Activated T-cell treated with anti-CD3 and anti-CD28 coated beads for 4 hours (primary cell): ENCODE measurements around the gene RPP38.

Experiments used
- DNase-seq: peaks from one replicate; pipeline ENCODE4 v3.0.0-alpha.2; 2020

RPP38 gene

DNA sequence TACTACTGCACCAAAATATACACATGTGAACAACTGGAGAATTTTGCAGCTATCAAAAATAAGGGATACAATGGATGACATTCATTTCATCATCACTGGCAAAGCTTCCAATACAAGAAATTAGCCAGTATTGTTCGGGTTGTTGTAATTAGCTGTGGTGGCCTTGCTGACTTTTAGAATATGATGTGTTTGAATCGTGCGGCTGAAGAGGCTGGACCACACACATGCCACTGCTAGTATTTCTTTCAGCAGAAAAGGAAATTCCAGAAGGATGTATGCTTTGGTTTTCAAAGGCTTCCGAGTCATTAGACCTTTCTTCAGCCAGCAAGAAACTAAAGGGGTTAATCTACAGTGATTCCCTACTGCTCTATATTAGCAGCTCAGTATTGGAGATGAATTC, 16.6 kb downstream of the RPP38 start:
- DNase-seq, result no peak

DNA sequence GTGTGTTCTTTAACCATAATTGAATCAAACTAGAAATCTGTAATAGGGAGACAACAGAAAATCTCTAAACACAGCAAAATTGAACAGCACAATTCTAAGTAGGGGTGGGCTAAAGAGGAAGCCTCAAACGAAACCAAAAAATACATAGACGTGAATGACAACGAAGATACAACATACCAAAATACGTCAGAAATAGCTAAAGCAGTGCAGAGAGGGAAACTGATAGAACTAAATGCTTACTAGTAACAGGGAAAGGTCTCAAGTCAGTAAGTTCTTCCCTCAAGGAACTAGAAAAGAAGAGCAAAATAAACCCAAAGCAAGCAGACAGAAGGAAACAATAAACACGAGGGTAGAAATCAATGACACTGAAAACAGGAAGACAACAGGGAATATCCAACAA, 19.1 kb downstream of the RPP38 start:
- DNase-seq, result no peak

DNA sequence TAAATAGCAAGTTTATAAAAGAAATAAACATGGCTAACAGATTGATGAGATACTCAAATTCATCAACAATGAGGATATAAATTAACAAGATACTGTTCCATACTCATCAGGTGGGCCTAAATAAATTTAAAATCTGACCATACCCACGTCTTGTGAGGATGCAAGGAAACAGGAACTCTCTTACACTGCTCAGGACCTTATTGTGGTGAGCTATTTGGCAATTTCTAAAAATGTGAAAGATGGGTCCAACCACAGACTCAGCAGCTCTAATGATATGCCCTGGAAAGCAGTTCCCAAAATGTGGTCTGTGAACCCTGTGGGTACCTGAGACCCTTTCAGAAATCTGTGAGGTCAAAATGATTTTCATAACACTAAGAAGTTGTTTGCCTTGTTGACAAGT, 21.5 kb downstream of the RPP38 start:
- DNase-seq, result no peak

DNA sequence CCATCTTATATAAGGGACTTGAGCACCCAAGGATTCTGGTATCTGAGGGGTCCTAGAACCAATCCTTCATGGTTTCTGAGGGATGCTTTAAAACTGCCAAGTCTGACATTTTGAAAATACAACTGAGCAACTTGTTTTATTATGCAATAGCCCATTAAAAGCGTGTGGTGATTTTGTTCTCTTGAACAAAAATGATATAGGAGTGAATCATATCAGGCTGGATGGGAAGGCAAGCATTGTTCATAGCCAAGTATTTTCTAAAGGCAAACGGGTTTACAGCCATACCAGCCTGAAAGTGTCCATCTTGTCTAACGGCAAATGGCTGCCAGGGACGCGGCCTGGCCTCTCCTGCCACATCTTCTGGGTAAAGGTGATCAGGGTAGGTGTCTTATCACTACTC, 23.4 kb downstream of the RPP38 start:
- no peak for DNase-seq

DNA sequence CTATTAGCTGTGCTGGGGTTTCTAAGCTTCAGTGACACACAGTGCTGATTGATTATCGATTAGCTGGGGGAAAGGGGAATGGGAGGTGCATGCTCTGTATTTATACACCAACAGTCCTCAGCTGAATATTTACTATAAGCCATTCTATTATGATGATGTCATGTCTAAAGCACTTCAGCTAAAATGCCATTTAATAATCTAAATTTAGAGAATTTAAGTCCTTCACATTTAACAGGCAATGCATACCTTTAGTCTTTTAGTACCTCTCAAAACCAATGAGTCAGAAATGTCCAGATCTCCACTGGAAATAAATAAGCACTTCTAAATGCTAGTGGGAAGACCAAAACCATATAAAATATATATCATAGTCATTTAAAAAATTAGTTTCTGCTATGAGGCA, 24.6 kb downstream of the RPP38 start:
- DNase-seq, result no peak

DNA sequence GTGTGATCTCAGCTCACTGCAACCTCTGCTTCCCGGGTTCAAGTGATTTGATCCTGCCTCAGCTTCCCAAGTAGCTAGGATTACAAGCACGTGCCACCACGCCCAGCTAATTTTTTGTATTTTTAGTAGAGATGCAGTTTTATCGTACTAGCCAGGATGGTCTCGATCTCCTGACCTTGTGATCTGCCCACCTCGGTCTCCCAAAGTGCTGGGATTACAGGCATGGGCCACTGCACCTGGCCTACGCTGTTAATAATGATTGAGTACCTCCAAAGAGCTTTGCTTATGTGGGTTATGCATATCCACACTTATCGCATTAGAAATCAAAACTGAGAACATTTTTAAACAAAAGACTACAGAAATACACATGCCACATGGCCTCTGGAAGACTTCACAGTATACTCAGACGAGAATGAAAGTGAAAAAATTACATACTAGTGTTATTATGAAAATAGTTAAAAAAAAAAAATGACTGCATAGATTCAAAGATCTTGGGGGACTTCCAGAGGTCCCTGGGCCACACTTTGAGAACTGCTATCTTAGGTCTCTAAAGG, 25.4 kb downstream of the RPP38 start:
- no peak for DNase-seq

DNA sequence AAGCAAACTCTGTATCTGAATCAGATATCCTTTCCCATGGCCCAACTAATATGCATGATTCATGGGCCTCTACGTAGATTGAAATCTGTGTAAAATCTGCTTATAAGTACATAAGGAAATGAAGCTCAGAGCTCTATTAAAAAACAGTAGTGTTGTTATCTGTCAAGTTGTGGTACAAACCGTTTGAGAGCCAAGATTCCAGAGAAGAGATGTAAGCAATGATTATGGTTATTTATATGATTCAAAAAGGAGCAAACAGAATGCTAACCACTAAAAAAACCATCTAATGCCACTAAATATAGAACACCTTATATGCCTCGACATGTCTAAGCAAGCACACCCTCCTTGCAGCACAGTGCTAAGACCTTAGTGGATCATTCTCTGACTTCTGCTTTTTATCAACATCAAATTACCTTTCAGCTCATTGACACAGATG, 26.6 kb downstream of the RPP38 start:
- DNase-seq, result no peak

DNA sequence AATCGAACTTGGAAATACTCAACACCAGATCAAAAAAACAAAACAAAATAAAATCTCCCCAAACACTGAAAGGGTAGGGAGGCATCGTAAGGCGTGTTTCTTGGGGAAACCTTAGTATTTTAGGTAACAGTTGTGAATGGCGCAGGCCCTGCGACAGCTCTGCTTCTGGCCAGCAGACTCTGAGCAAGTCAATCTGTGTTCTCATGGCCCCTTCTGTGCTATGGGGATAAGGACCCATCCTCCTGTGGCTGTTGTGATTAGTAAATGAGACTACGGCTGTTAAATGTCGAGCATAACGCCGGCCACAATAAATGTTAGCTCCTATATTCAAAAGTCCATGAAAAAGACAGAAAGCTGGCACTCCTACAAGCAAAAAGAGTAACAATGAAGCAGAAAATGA, 27.0 kb downstream of the RPP38 start:
- no peak for DNase-seq

DNA sequence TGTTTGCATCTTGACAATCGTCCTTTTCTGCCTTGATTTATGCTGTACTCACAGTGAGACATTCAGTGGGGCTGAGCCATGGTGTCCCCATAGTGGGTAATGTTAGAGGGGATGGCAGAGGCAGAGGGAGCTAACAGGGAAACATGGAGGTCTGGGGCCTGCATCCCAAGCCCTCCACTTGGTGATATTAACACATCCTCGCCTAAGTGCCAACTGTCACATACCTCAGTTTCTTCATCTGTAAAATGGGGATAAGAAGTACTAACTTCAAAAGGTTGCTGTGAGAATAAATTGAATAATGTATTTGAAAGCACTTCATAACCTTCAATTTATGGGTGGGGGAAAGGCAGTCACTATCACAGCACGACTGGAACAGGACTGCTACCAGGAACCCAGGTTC, 27.8 kb downstream of the RPP38 start:
- no peak for DNase-seq

DNA sequence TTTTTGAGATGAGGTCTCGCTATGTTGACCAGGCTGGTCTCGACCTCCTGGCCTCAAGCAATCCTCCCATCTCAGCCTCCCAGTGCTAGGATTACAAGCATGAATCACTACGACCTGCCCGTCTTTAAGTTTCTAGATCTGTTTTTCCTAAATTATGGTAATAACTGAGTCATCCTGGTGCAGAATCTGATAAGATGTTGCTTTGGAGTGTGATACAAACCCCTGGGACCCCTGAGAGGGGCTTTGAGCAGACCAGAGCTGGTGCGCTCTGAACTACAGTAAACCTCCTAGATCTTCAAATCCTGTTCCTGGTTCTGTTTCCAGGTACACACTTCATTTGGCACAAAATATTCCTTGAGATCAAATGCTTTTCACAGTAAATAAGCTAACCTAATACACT, 34.2 kb downstream of the RPP38 start:
- no peak for DNase-seq

DNA sequence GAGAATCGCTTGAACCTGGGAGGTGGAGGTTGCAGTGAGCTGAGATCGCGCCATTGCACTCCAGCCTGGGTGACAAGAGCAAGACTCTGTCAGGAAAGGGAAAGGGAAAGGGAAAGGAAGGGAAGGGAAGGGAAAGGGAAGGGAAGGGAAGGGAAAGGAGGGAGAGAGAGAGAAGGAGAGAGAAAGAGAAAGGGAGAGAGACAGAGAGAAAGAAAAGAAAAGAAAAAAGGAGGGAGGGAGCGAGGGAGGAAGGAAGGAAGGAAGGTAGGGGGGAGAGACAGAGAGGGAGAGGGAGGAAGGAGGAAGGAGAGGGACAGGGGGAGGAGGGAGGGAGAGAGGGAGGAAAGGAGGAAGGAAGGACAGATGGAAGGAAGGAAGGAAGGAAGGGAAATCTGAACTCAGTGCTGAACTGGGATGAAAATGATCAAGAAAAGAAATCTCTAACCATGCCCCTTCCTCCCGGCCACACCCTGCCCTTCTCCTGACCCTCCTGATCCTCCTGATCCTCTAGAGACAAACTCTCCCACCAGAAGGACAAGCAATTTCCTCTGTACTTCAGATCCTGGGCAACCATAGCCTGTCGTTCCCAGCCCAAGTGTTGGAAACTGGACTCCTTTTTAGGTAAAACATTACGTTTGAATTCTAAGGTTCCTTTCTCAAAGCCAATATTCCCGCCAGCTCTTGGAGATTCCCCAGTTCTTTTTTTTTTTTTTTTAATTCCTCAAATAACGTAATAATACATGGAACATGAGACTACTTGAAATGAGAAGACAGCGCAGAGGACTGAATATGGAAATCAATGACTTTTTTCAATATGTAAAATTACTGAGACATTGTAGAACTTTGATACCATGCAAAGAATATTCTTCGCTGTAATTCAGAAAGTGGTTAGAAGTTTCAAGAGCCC, 39.2 kb downstream of the RPP38 start:
- DNase-seq, result no peak

DNA sequence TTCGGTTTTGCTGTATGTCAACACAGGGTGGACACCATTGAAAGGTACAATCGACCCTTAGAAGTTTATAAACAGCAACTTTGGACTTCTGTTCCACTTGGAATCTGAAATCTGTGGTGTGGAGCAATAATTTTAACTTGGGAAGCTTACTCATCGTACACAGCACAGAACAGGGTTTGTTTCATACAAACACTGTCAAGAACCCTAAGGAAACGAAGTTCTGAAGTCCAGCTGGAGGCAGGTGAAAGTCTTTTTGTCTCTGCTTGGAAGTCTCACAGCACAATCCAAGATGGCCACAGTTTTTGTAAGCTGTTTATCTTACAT, 39.8 kb downstream of the RPP38 start:
- no peak for DNase-seq

DNA sequence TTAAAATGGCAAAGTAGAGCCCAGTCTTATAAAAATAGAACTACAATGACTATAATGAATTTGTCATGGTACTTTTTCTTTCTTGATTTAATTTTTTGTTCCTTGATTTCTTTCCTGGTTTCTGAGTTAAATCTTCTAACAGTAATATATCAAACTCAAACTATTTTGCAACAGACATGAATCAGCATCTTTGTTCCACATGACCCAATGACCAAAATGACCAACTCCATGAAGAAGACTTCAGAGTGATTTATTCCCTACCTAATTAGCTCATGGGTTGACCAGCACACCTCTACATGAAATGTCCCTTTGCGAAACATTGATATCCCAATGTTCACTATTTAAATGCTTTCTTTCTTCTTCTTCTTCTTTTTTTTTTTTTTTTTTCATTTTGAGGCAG, 40.5 kb downstream of the RPP38 start:
- DNase-seq, result no peak

DNA sequence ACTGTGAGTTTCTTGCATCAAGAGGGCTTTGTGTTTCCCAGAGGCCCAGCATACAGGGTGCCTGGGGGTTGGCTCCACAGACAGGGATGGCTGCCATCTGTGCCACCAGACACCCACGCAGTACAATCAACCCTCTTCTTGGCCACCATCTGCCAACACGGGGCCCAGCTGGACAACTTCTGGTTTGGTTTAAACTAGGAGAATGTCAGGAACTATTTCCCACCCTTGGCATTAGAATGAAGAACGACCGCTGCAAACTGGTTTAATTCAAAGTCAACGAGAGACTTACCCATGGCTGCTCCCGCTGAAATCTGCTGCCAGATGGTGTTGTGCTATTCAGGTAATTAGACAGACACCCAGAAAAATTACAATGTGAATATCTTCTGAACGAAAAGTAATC, 43.5 kb downstream of the RPP38 start:
- no peak for DNase-seq

DNA sequence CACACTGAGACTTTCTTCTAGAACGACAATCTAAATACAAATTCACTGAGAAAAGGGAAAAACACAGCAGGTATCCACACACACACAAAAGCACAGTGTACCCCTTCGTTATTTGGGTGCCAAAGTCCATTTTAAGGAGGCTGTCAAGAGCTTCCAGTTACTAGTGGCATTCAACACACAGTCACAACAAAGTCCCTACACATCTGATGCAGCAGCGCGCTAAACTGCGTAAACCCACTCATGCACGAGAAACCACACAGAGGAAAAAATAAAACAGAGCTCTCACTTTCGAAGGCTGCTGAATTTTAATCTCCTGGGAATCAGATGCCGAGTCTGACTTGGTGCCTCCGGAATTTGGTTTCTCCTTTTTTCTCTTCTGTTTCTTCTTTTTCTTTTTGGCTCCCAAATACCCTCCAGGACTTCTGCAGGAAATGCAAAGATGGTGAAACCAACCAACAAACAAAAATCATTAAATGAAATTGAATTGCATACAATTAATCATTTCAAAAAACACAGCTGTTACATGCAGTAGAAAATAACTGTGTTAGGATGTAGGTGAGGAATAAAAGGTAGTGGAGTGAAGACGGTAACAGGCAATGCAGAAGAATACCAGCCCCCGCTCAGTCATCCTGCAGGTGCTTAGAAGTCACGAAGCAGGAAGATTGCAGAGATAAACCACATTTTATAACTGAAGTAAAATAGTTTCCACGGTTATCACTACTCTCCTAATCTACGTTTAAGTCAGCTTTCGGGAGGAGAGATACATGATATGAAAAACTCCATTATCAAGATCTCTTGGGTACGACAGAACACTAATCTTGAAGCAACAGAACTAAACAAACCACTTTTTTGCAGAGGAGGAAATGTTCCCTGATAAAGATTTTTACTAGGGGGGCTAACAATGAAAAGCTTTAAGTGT, 44.2 kb downstream of the RPP38 start:
- DNase-seq, result no peak

DNA sequence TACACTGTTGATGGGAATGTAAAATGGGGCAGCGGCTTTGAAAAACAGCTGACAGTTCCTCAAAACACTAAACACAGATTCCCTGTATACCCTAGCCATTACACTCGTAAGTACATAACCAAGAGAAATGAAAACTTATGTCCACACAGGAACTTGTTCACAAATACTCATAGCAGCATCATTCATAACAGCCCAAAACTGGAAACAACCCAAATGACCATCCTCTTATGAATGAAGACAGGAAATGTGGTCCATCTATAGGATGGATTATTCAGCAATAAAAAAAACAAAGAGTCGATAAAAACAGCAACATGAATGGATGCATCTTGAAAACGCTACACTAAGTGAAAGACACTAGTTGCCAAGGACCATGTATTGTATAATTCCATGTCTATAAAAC, 47.6 kb downstream of the RPP38 start:
- DNase-seq, result no peak

DNA sequence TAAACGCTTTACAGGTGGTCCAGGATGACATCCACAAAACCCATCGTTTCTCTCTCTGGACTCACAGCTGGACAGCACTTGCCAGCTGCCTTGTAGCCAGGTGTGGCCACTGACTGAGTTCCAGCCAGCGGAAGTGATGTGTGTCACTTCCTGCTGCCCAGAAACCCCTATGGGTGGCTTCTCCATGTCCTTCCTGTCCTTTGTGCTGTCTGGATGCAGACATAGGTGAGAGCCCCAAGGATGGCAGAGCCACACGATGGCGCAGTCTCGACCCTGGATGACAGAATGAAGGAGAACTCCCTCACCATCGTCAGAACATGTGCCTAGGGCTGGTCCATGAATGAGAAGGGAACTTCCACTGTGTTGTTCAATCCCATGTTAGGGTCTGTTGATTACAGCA, 49.2 kb downstream of the RPP38 start:
- no peak for DNase-seq

DNA sequence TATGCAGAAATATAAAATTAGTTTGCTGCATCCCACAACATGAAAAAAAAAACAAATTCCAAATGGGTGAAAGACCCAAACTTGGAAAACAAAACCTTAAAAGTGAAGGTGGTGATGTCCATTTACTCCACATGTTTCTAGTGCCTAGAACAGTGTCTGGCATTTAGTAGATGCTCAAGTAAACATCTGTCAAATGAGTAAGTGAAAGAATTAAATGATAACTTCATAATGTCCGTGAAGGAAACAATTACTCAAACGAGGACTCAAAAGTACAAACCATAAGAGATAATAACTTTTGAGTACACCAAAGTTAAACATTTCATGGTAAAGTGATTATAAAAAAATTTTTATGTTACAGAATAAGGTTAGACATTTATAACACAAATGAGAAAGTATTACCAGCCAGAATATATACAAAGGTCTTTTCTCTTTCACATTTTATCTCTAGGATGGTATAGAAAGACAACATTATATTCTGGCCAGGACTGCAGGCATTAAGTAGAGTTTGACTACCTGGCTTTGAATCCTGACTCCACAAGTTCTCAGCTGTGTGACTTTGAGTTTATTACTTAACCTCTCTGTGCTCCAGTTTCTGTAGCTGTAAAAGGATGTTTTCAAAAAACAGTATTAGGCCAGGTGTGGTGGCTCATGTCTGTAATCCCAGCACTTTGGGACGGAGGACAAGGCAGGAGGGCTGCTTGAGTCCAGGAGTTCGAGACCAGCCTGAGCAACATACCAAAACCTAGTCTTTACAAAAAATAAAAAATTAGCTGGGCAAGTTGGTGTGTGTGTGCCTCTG, 50.6 kb downstream of the RPP38 start:
- no peak for DNase-seq

DNA sequence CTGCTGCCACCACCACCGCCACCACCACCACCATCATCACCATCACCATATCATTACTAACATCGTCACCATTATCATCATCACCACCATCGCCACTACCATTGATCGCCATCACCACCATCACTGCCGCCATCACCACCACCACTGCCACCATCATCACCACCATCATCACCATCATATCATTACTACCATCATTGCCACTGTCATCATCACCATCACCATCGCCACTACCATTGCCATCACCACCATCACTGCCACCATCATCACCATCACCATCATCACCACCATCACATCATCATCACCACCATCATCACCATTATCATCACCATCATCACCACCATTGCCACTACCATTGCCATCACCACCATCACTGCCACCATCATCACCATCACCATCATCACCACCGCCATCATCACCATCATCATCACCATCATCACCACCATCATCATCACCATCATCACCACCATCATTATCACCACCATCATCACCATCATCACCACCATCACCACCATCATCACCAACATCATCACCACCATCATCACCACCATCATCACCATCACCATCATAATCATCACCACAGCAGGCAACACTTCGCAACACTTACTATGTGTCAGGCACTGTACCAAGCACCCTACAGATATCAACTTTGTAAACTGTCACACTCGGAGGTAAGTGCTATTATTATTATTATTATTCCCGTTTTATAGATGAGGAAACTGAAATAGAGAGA, 52.1 kb downstream of the RPP38 start:
- DNase-seq, result no peak

DNA sequence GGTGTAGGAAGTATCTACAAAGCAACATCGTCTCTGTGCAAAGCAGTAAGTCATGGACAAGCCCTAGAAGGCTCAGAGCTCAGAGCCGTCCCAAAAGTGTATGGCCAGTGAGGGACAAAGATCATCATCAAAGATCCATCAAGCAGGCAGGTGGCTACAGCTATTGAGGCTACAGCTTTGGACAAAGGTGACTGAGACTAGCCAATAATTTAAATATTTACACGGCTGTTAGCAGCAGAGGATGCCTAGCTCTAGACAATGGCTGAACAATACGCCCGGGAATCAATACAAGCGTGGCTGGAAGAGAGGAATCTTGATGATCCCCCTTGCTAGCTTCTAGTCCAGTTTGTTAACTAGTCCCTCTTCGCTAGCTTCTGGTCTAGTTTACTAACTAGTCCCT, 53.4 kb downstream of the RPP38 start:
- DNase-seq, result no peak

DNA sequence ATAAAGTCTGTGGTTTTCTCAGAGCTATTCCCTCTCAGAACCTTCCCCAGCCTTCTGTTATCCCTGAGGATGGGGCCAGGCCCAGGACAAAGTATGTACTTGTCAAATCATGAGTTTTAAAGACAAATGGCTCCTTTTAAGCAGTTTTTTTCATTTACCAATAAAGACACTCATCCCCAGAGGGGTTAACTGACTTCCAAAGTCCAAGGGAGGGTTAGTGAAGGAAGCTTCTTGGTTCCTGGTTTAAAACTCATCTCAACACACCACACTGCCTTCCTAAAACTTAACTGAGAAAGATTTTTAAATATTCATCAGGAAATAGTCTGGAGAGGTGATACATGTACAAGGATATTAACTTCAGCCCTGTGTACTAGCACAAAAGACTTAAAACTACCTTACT, 55.4 kb downstream of the RPP38 start:
- no peak for DNase-seq
